Endothelial cell of umbilical vein (primary cell): ENCODE data around the gene KCNQ1OT1. TPM values are rescaled to one million over a fixed set of nuclear protein-coding genes. Genes with fewer than 3 reads are reported as not detected.

Source experiments
- BruUV-seq: library from RNA; stranded (reverse); fragments of 400-500 nt; replicated peaks from 2 replicates; lab custom pipeline; 2021; lab: Mats Ljungman, UMichigan
- CTCF ChIA-PET: fragments of 300-600, 350-600 bp; sonication (Branson Sonifier 250); formaldehyde crosslinking; loops from one replicate; lab custom pipeline; 2021; ENCODE audit warnings: antibody characterized with exemption, inconsistent platforms; lab: Charles Lee
- POLR2A ChIA-PET: fragments of 300-600, 350-600 bp; sonication (Branson Sonifier 250); formaldehyde crosslinking; loops from one replicate; lab custom pipeline; 2021; ENCODE audit warnings: antibody characterized with exemption, inconsistent platforms; lab: Charles Lee
- DNase-seq: peaks from one replicate; pipeline ENCODE4 v3.0.0-alpha.2; 2011; ENCODE audit warnings: low read depth, low spot score
- FAIRE-seq: peaks from 2 replicates; lab custom pipeline; 2011; peaks lifted over from hg19 to GRCh38; lab: Jason Lieb, UNC
- H2AFZ ChIP-seq: 2 replicates; pipeline ENCODE4 v1.6.0; 2012; ENCODE audit warnings: low read depth, low read length, control low read depth, inconsistent platforms
- H3K27ac ChIP-seq: 2 replicates; pipeline ENCODE4 v1.5.1; 2011; ENCODE audit warnings: low read depth, mild to moderate bottlenecking, control low read depth, low read length, moderate library complexity; ENCODE audit not compliant: insufficient read depth
- H3K27me3 ChIP-seq, 2 experiments: 2 replicates each; pipeline versions ENCODE4 v1.6.0 to v1.6.1; 2011; ENCODE audit warnings: low read length in 2 of 2, mixed read lengths in 1 of 2; ENCODE audit not compliant: control insufficient read depth in 2 of 2, insufficient read depth in 2 of 2
- H3K36me3 ChIP-seq, 2 experiments: 2 replicates in 1 of 2; 3 replicates in 1 of 2; pipeline ENCODE4 v1.5.1; 2011; ENCODE audit warnings: low read length in 2 of 2, mild to moderate bottlenecking in 1 of 2, moderate library complexity in 1 of 2; ENCODE audit not compliant: control insufficient read depth in 2 of 2, insufficient read depth in 2 of 2; ENCODE audit errors: extremely low read depth in 1 of 2
- H3K4me1 ChIP-seq: 3 replicates; pipeline ENCODE4 v1.5.1; 2011; ENCODE audit warnings: mild to moderate bottlenecking, low read length; ENCODE audit not compliant: control insufficient read depth, insufficient read depth; ENCODE audit errors: extremely low read depth
- H3K4me2 ChIP-seq: 2 replicates; pipeline ENCODE4 v1.6.1; 2011; ENCODE audit warnings: low read length, control low read depth, mixed read lengths; ENCODE audit not compliant: insufficient read depth
- H3K4me3 ChIP-seq, 3 experiments: fragments of 200-600 bp in 1 of 3; sonication (generic), shearing (Covaris generic) in 1 of 3; replicated peaks in 1 of 3; 2 replicates each; pipeline ENCODE4 v1.5.1; 2011 to 2016; ENCODE audit warnings: control low read depth in 3 of 3, low read length in 3 of 3, mild to moderate bottlenecking in 2 of 3, inconsistent platforms in 1 of 3, low read depth in 1 of 3, moderate library complexity in 1 of 3; ENCODE audit not compliant: insufficient read depth in 1 of 3
- H3K79me2 ChIP-seq: 2 replicates; pipeline ENCODE4 v1.6.0; 2012; ENCODE audit warnings: low read length, inconsistent platforms; ENCODE audit not compliant: control insufficient read depth, insufficient read depth
- H3K9ac ChIP-seq: replicated peaks from 2 replicates; pipeline ENCODE3; 2011; ENCODE audit warnings: low read length, control low read depth; ENCODE audit not compliant: insufficient read depth; ENCODE audit errors: extremely low read depth
- H3K9me1 ChIP-seq: replicated peaks from 3 replicates; pipeline ENCODE4 v1.6.0; 2011; ENCODE audit warnings: mild to moderate bottlenecking, low read length; ENCODE audit not compliant: control insufficient read depth, insufficient read depth; ENCODE audit errors: extremely low read depth
- H3K9me3 ChIP-seq: replicated peaks from 2 replicates; pipeline ENCODE4 v1.5.1; 2012; ENCODE audit warnings: low read length, inconsistent platforms; ENCODE audit not compliant: control insufficient read depth, insufficient read depth
- H4K20me1 ChIP-seq: replicated peaks from 2 replicates; pipeline ENCODE3; 2011; ENCODE audit warnings: mild to moderate bottlenecking, low read length; ENCODE audit not compliant: control insufficient read depth, insufficient read depth; ENCODE audit errors: extremely low read depth
- CTCF ChIP-seq, 2 donors: IDR thresholded peaks; 1 replicate in 1 of 2; 2 replicates in 1 of 2; pipeline ENCODE4 v1.5.1; 2011; ENCODE audit warnings: low read length in 2 of 2, mild to moderate bottlenecking in 2 of 2, moderate library complexity in 2 of 2, control low read depth in 1 of 2, inconsistent platforms in 1 of 2, low read depth in 1 of 2; ENCODE audit not compliant: insufficient read depth in 1 of 2; ENCODE audit errors: extremely low read depth in 1 of 2
- EZH2 ChIP-seq: IDR thresholded peaks from 2 replicates; pipeline ENCODE4 v1.6.1; 2012; ENCODE audit warnings: borderline replicate concordance, low read depth, mild to moderate bottlenecking, moderate library complexity, low read length, inconsistent platforms; ENCODE audit not compliant: severe bottlenecking
- FOS ChIP-seq: IDR thresholded peaks from 2 replicates; pipeline ENCODE4 v1.6.1; 2011; ENCODE audit warnings: mild to moderate bottlenecking, low read length, moderate library complexity, borderline replicate concordance; ENCODE audit not compliant: insufficient read depth
- GATA2 ChIP-seq: IDR thresholded peaks from 2 replicates; pipeline ENCODE4 v1.7.0; 2011; ENCODE audit warnings: low read depth, mild to moderate bottlenecking, moderate library complexity, mixed read lengths, low read length; ENCODE audit not compliant: insufficient read length, insufficient read depth
- JUN ChIP-seq: IDR thresholded peaks from 2 replicates; pipeline ENCODE4 v1.6.1; 2011; ENCODE audit warnings: borderline replicate concordance, low read depth; ENCODE audit not compliant: insufficient read length, insufficient read depth
- MYC ChIP-seq: IDR thresholded peaks from one replicate; pipeline ENCODE4 v1.6.1; 2011; ENCODE audit warnings: mild to moderate bottlenecking, low read depth, low read length
- POLR2A ChIP-seq: IDR thresholded peaks from 2 replicates; pipeline ENCODE4 v1.6.1; 2012; ENCODE audit warnings: low read depth, mild to moderate bottlenecking, control low read depth, low read length
- POLR2AphosphoS5 ChIP-seq: IDR thresholded peaks from 2 replicates; pipeline ENCODE4 v1.6.1; 2012; ENCODE audit warnings: low read depth, mild to moderate bottlenecking, control low read depth, low read length, moderate library complexity; ENCODE audit not compliant: insufficient read depth
- dilution Hi-C: fragments of 300-500 bp; cut with MboI; formaldehyde crosslinking; loops from one replicate; pipeline ENCODE4 v1.15.0; 2019; ENCODE audit warnings: low sequenced_read_pairs; ENCODE audit not compliant: extremely low pct_ligation_motif_present
- intact Hi-C: fragments of 100-400 bp; cut with micrococcal nuclease; formaldehyde crosslinking; loops from one replicate; pipeline ENCODE4 v1.10.0; 2022
- polyA plus RNA-seq, 4 experiments: library from polyadenylated mRNA; depleted of rRNA in 3 of 4; stranded (reverse) in 3 of 4; unstranded in 1 of 4; fragments of >200 nt; gene quantifications; 2 replicates each; pipeline versions ENCODE4 v1.2.1 to v1.2.3, GENCODE V29; 2011 to 2012; ENCODE audit warnings: missing spikeins in 1 of 4
- total RNA-seq: library from RNA; stranded (reverse); gene quantifications from 2 replicates; pipeline ENCODE4 v1.2.3, GENCODE V29; 2021
- TF ChIP-seq, protein P1 (sequence below): IDR thresholded peaks from 2 replicates; pipeline ENCODE4 v1.6.1; 2011; ENCODE audit not compliant: insufficient read depth, insufficient read length

KCNQ1OT1 gene
- total and polyA plus RNA-seq, 2 donors (not counting 3 experiments of a cell fraction or from before 2014, with no cell fraction given) = 0.11 to 1.8 TPM

GRCh38 chr11:2593393-2593950 is 106.3 kb downstream of the KCNQ1OT1 start:
- dilution Hi-C loops = no loop called here
- H3K27ac ChIP-seq = no peak overlapping the region
- H3K9me3 ChIP-seq = no peaks in the 10 kb centered on the region
- H3K79me2 ChIP-seq = no peaks in the 10 kb centered on the region
- no peaks in the 10 kb centered on the region for H3K36me3 ChIP-seq
- POLR2A ChIA-PET = no interaction called here
- H2AFZ ChIP-seq = no peak overlapping the region
- no peak overlapping the region for H3K4me2 ChIP-seq
- H3K4me1 ChIP-seq = no peaks in the 10 kb centered on the region
- H3K9me1 ChIP-seq = no peaks in the 10 kb centered on the region
- CTCF ChIA-PET = no interaction called here
- no peak for FAIRE-seq
- H4K20me1 ChIP-seq = no peaks in the 10 kb centered on the region
- peaks cover 3 to 5% of the 10 kb centered on the region in 2 experiments for H3K27me3 ChIP-seq
- H3K4me3 ChIP-seq = no peak overlapping the region
- intact Hi-C loops = no loop called here
- TF ChIP-seq JUN (no peak), POLR2A (no peak), POLR2AphosphoS5 (no peak), GATA2 (no peak), CTCF (IDR thresholded peaks at IDR 0.05; ENCODE audit: extremely low read depth in 1 of 2, insufficient read depth in 1 of 2, low read depth in 1 of 2, low read length in 2 of 2) (no peak), FOS (no peak), MYC (no peak), EZH2 (no peak)
- TF ChIP-seq, protein P1, sequence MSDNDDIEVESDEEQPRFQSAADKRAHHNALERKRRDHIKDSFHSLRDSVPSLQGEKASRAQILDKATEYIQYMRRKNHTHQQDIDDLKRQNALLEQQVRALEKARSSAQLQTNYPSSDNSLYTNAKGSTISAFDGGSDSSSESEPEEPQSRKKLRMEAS = no peak
- DNase-seq = no peak
- no peak overlapping the region for H3K9ac ChIP-seq
- BruUV-seq = no TSS peak
